GM12878 (cell line): ENCODE results near the gene CTBP1. TPM values are rescaled to one million over a fixed set of nuclear protein-coding genes. Genes with fewer than 3 reads are reported as not detected.

Experiments
- ASH2L ChIP-seq: fragments of 300-600, 200-600 bp; sonication (generic); IDR thresholded peaks from 2 replicates; pipeline ENCODE4 v1.6.1; 2017; ENCODE audit warnings: low read depth, mild to moderate bottlenecking, borderline replicate concordance
- ATF2 ChIP-seq: IDR thresholded peaks from 2 replicates; pipeline ENCODE4 v1.6.1; 2012; ENCODE audit warnings: low read length, inconsistent platforms
- EGR1 ChIP-seq, 2 experiments: IDR thresholded peaks; 1 replicate in 1 of 2; 2 replicates in 1 of 2; pipeline ENCODE4 v1.6.1; 2011 to 2012; ENCODE audit warnings: low read depth in 2 of 2, low read length in 2 of 2, borderline replicate concordance in 1 of 2, mild to moderate bottlenecking in 1 of 2, moderate library complexity in 1 of 2
- EP300 ChIP-seq, 2 experiments: fragments of 150-350 bp in 1 of 2; IDR thresholded peaks; 2 replicates each; pipeline ENCODE4 v1.6.1; 2011 to 2012; ENCODE audit warnings: low read depth in 2 of 2, low read length in 2 of 2, borderline replicate concordance in 1 of 2, improper control_type of control experiment in 1 of 2, inconsistent platforms in 1 of 2; ENCODE audit not compliant: control insufficient read depth in 1 of 2
- MEF2B ChIP-seq: fragments of 450-650 bp; IDR thresholded peaks from 2 replicates; pipeline ENCODE4 v1.6.1; 2018; ENCODE audit warnings: mild to moderate bottlenecking, moderate library complexity; ENCODE audit not compliant: partially characterized antibody, poor library complexity, severe bottlenecking
- SMARCA5 ChIP-seq: fragments of 450-650 bp; IDR thresholded peaks from 2 replicates; pipeline ENCODE4 v1.6.1; 2017; ENCODE audit warnings: mild to moderate bottlenecking
- SPI1 ChIP-seq: IDR thresholded peaks from 2 replicates; pipeline ENCODE4 v1.6.1; 2011; ENCODE audit warnings: low read depth, mild to moderate bottlenecking, low read length, moderate library complexity, borderline replicate concordance; ENCODE audit not compliant: insufficient read depth
- ZBTB40 ChIP-seq: fragments of 450-650 bp; IDR thresholded peaks from 2 replicates; pipeline ENCODE4 v1.6.1; 2016; ENCODE audit warnings: mild to moderate bottlenecking, moderate library complexity, borderline replicate concordance
- polyA plus RNA-seq, 11 experiments: library from polyadenylated mRNA; depleted of rRNA in 4 of 11; unstranded in 6 of 11; stranded (reverse) in 5 of 11; fragments of >200 nt; fragmentation: Nextera tagmentation in 4 of 11; fragmentation: Illumina TruSeq in 1 of 11; extraction: Ambion mirVana in 4 of 11; extraction: Trizol in 1 of 11; gene quantifications; 1 replicate in 1 of 11; 2 replicates in 10 of 11; pipeline versions ENCODE4 v1.2.1 to v1.2.3, GENCODE V29; 2011 to 2016; ENCODE audit warnings: inconsistent platforms in 2 of 11, missing spikeins in 2 of 11, low read depth in 1 of 11
- total RNA-seq, 4 experiments: library from RNA; depleted of rRNA in 3 of 4; stranded (reverse); fragments of >200 nt in 3 of 4; fragmentation: Illumina TruSeq in 1 of 4; extraction: Trizol in 1 of 4; gene quantifications; 2 replicates each; pipeline versions ENCODE4 v1.2.1 to v1.2.3, GENCODE V29; 2013 to 2021

Gene CTBP1
- total and polyA plus RNA-seq, 10 of the 15 experiments (the other 5 are each of a cell fraction or from before 2014, with no cell fraction given): 7.4 to 182 (median 63.1) TPM

GRCh38 chr4:1183985-1184773 lies 64.8 kb downstream of the CTBP1 start (continued):
- TF ChIP-seq ASH2L (peak; percentile 30; the same call in 1 of the 2 replicates), EGR1 (IDR thresholded peaks at IDR 0.05; ENCODE audit: borderline replicate concordance in 1 of 2, low read depth in 2 of 2, low read length in 2 of 2) (no peak), SPI1 (peak; percentile 66; the same call in 1 of the 2 replicates), SMARCA5 (no peak), EP300 (IDR thresholded peaks at IDR 0.05; ENCODE audit: borderline replicate concordance in 1 of 2, control insufficient read depth in 1 of 2, low read depth in 2 of 2, low read length in 2 of 2) (0 out of 4 replicates have a peak, but pooled peaks of 1 of the 2 experiments have one; percentile 39), ZBTB40 (0 out of 2 replicates have a peak, but pooled peaks have one; percentile 37), ATF2 (peak; percentile 22; the same call in 1 of the 2 replicates), MEF2B (peak; percentile 60)
